A549 (cell line): ENCODE measurements around the gene NEK11.

Experiments used
- CTCF ChIP-seq: fragments of >200 bp; sonication (Bioruptor Twin); formaldehyde crosslinking; IDR thresholded peaks from 3 replicates; pipeline ENCODE4 v1.5.1; 2016
- ESRRA ChIP-seq: fragments of 150-350 bp; IDR thresholded peaks from 2 replicates; pipeline ENCODE4 v1.6.1; 2014; ENCODE audit warnings: mild to moderate bottlenecking, low read length, borderline replicate concordance
- RAD21 ChIP-seq, 2 experiments: fragments of >200 bp in 1 of 2; sonication (Bioruptor Twin) in 1 of 2; formaldehyde crosslinking in 1 of 2; IDR thresholded peaks in 1 of 2; conservative IDR thresholded peaks in 1 of 2; 2 replicates in 1 of 2; 3 replicates in 1 of 2; pipeline ENCODE4 v1.6.1; 2012 to 2018; ENCODE audit warnings: inconsistent platforms in 1 of 2

GRCh38 chr3:131018970-131019369 is 7.7 kb upstream of the NEK11 start:
- TF ChIP-seq ESRRA (no peak), RAD21 (conservative IDR thresholded peaks at IDR 0.05 in 1 of 2, IDR thresholded peaks at IDR 0.05 in 1 of 2) (no peak), CTCF (no peak)
